ENCODE data around the gene TLL2. TPM values are rescaled to one million over a fixed set of nuclear protein-coding genes. Genes with fewer than 3 reads are reported as not detected.

Gene TLL2
- total and polyA plus RNA-seq, 3 donors from 2014 or later, result 0.39 to 0.68 (median 0.67) TPM

DNA sequence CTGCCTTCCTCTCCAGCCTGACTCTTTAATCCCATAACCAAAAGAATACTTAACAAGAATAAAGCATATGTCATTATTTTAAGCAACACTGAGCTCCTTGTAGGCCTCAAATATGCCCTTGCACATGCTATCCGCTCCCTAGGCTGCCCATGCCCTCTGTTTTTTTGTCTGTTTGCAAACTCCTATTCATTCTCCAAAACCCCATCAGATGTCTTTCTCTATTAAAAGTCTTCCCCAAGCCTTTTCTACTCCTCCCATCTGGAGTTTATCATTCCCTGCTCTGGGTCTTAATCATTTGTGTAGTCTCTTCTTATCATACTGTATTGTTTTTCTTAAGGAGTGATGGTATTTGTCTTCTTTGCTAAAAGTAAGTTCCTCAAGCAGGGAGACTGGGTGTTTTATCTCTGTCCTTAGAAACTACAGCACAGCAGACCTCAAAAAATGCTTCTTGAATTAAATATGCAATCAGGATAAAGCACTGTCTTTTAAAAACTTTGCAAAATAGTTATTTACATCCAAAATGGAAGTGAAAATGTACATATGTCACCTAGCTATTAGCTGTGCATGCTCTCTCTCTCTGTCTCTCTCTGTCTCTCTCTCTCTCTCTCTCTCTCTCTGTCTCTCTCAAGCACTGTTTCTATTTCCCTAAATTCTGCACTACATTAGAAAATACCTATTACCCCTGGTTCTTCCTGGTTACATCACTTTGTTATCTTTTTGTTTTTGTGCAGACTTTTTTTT, 98.4 kb downstream of the TLL2 start:
- H3K27ac ChIP-seq, result no peak overlapping the region
- no peak overlapping the region for H3K4me3 ChIP-seq
- no peak for DNase-seq
- H3K4me1 ChIP-seq, result peaks cover 10% of the 10 kb centered on the region
- no peaks in the 10 kb centered on the region for H3K9me3 ChIP-seq
- intact Hi-C loops (cut with DNase I; ENCODE audit: low total_unique reads), result no loop called here
- no peak for TF ChIP-seq POLR2A (IDR thresholded peaks at IDR 0.05)
- TF ChIP-seq, protein P1, sequence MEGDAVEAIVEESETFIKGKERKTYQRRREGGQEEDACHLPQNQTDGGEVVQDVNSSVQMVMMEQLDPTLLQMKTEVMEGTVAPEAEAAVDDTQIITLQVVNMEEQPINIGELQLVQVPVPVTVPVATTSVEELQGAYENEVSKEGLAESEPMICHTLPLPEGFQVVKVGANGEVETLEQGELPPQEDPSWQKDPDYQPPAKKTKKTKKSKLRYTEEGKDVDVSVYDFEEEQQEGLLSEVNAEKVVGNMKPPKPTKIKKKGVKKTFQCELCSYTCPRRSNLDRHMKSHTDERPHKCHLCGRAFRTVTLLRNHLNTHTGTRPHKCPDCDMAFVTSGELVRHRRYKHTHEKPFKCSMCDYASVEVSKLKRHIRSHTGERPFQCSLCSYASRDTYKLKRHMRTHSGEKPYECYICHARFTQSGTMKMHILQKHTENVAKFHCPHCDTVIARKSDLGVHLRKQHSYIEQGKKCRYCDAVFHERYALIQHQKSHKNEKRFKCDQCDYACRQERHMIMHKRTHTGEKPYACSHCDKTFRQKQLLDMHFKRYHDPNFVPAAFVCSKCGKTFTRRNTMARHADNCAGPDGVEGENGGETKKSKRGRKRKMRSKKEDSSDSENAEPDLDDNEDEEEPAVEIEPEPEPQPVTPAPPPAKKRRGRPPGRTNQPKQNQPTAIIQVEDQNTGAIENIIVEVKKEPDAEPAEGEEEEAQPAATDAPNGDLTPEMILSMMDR (IDR thresholded peaks at IDR 0.05), result no peak
- no peaks in the 10 kb centered on the region for H3K27me3 ChIP-seq
- no peaks in the 10 kb centered on the region for H3K36me3 ChIP-seq (ENCODE audit: low read depth, missing control alignments)
- 81 to 86% methylated on average over 1 of the region's 1 CpG for WGBS, 2 donors

DNA sequence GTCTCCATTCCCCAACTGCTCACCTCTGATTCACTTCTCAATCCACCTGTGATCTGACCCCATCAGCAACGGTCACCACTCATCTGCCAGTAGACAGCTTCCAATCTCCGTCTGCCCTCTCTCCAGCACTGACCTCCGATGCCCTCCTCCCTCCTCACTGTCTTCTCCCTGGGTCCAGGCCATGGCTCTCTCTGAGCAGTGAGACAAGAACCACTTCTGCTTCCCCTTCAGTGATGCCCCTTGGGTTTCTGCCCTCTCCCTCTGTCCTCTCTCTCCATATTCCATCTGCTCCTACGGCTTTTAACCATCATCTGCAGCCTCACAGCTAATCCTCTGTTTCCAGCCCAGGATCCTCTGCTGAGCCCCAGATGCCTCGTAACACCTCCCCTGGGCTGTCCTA, 99.4 kb downstream of the TLL2 start:
- H3K4me3 ChIP-seq, result no peak overlapping the region
- WGBS, 2 donors, result 93 to 95% methylated on average over 5 of the region's 5 CpGs
- TF ChIP-seq, protein P1 (IDR thresholded peaks at IDR 0.05), result no peak
- no peak for TF ChIP-seq POLR2A (IDR thresholded peaks at IDR 0.05)
- no peaks in the 10 kb centered on the region for H3K27me3 ChIP-seq
- no peak for DNase-seq
- H3K27ac ChIP-seq, result no peak overlapping the region
- H3K9me3 ChIP-seq, result no peaks in the 10 kb centered on the region
- intact Hi-C loops (cut with DNase I; ENCODE audit: low total_unique reads), result no loop called here
- H3K36me3 ChIP-seq (ENCODE audit: low read depth, missing control alignments), result no peaks in the 10 kb centered on the region
- peaks cover 10% of the 10 kb centered on the region for H3K4me1 ChIP-seq

DNA sequence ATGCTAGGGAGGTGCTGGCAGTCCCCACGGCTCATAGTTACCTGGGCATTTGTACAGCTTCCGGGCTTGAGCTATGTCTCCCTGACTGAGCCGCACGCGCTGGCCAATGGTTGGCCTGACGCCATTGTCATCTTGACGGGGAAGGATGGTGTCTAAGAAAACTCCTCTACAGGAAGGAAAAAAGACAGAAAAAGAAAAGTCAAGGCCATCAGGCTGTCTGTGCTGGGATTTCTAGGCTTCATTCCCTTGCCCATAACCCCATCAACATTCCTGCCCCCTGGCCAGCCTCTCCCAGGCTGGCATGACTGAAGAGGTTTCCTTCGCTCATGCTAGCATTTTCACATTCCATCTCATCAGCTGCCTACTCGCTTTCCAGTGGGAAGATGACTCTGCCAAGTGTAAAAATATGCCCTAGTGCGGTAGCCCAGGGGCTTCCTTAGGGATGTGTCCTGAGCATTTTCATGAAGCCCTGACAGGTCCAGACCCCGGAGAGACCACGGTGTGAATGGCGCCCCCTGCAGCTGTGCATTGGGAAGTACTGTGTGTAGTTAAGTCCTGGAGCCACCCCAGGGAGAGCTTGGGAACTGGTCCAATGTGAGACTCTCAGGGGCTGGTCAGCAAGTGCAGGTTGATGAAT, 100.5 kb downstream of the TLL2 start:
- intact Hi-C loops (cut with DNase I; ENCODE audit: low total_unique reads), result no loop called here
- no peaks in the 10 kb centered on the region for H3K36me3 ChIP-seq (ENCODE audit: low read depth, missing control alignments)
- no peak for DNase-seq
- H3K9me3 ChIP-seq, result no peaks in the 10 kb centered on the region
- 71 to 74% methylated on average over 13 of the region's 13 CpGs for WGBS, 2 donors
- H3K27me3 ChIP-seq, result no peaks in the 10 kb centered on the region
- no peak overlapping the region for H3K27ac ChIP-seq
- TF ChIP-seq, protein P1 (IDR thresholded peaks at IDR 0.05), result no peak
- no peak for TF ChIP-seq POLR2A (IDR thresholded peaks at IDR 0.05)
- peaks cover 10% of the 10 kb centered on the region for H3K4me1 ChIP-seq
- H3K4me3 ChIP-seq, result no peak overlapping the region

DNA sequence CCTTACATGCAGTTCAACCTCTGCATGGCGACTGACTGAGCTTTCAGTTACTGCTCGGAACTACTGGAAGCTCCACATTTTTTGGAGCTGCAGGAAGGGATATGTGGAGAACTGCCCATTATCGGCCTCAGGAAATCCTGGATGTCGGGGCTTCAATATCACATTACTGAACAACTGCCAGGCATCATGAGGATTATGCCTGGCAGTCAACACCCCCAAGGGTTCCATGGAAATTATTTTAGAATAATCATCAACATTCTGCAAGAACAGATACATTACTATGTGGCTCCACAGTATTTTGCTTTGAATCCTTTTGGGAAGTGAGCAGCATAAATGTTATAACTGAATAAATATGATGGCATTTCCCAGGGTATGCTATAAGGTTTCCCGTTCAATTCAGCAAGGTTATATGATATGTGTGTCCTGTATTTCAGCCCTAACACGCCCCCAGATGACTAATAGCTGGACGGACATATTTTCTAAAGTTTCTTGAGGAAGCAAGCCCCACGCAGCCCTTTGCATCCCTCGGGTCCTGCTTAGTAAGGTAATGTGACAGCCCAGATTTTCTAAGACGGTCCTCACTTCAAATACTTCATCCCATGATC, 101.9 kb downstream of the TLL2 start:
- H3K27ac ChIP-seq, result no peak overlapping the region
- H3K9me3 ChIP-seq, result no peaks in the 10 kb centered on the region
- intact Hi-C loops (cut with DNase I; ENCODE audit: low total_unique reads), result no loop called here
- peaks cover 9% of the 10 kb centered on the region for H3K4me1 ChIP-seq
- H3K4me3 ChIP-seq, result no peak overlapping the region
- TF ChIP-seq, protein P1 (IDR thresholded peaks at IDR 0.05), result no peak
- TF ChIP-seq POLR2A (IDR thresholded peaks at IDR 0.05), result no peak
- no peaks in the 10 kb centered on the region for H3K36me3 ChIP-seq (ENCODE audit: low read depth, missing control alignments)
- DNase-seq, result no peak
- WGBS, 2 donors, result 75 to 83% methylated on average over 10 of the region's 10 CpGs
- no peaks in the 10 kb centered on the region for H3K27me3 ChIP-seq
